Endothelial cell (in vitro differentiated cells): ENCODE measurements around the gene TMEM115. TPM values are rescaled to one million over a fixed set of nuclear protein-coding genes. Genes with fewer than 3 reads are reported as not detected.

Experiments used
- DNase-seq: peaks from one replicate; pipeline ENCODE4 v3.0.0; 2021; ENCODE audit warnings: low spot score
- H3K27ac Mint-ChIP-seq: one replicate; pipeline ENCODE4 v1.8.0; 2021; ENCODE audit warnings: mixed read lengths, inconsistent platforms; ENCODE audit not compliant: unreplicated experiment
- H3K27me3 Mint-ChIP-seq: one replicate; pipeline ENCODE4 v1.8.0; 2021; ENCODE audit warnings: mild to moderate bottlenecking, moderate library complexity, mixed read lengths, inconsistent platforms; ENCODE audit not compliant: unreplicated experiment
- H3K36me3 Mint-ChIP-seq: one replicate; pipeline ENCODE4 v1.8.0; 2021; ENCODE audit warnings: mild to moderate bottlenecking, low read depth, mixed read lengths, inconsistent platforms; ENCODE audit not compliant: unreplicated experiment
- H3K4me1 Mint-ChIP-seq: one replicate; pipeline ENCODE4 v1.8.0; 2021; ENCODE audit warnings: mild to moderate bottlenecking, mixed read lengths, inconsistent platforms; ENCODE audit not compliant: unreplicated experiment
- H3K4me3 Mint-ChIP-seq: one replicate; pipeline ENCODE4 v1.8.0; 2021; ENCODE audit warnings: mild to moderate bottlenecking, mixed read lengths, inconsistent platforms; ENCODE audit not compliant: unreplicated experiment
- H3K9me3 Mint-ChIP-seq: one replicate; pipeline ENCODE4 v1.8.0; 2021; ENCODE audit warnings: mixed read lengths, inconsistent platforms; ENCODE audit not compliant: unreplicated experiment
- CTCF ChIP-seq: fragments of 200-600 bp; sonication (generic); IDR thresholded peaks from one replicate; pipeline ENCODE4 v1.5.0; 2021; ENCODE audit warnings: antibody characterized with exemption; ENCODE audit not compliant: unreplicated experiment
- total RNA-seq: library from RNA; stranded (reverse); fragmentation: NEBNext Ultra II Directional; extraction: Animal tissue kit (Norgen Biotek cat#: 25700); gene quantifications from one replicate; pipeline ENCODE4 v1.2.1, GENCODE V29; 2021; ENCODE audit not compliant: unreplicated experiment

TMEM115 gene
- total RNA-seq, 1 donor from 2014 or later = 44.9 TPM

- no peak for TF ChIP-seq CTCF
- Mint-ChIP-seq H3K4me1 (peaks cover 6% of the 10 kb centered on the region), H3K27ac (no peak overlapping the region), H3K27me3 (peaks cover 6% of the 10 kb centered on the region), H3K4me3 (no peak overlapping the region), H3K9me3 (no peaks in the 10 kb centered on the region), H3K36me3 (no peaks in the 10 kb centered on the region)
- DNase-seq = no peak
Measured at GRCh38 chr3:50396502-50396901, 37.2 kb upstream of the TMEM115 start.

GRCh38 chr3:50395070-50395860 lies 35.9 kb upstream of the TMEM115 start:
- Mint-ChIP-seq H3K4me1 (peaks cover 6% of the 10 kb centered on the region), H3K27me3 (peaks cover 6% of the 10 kb centered on the region), H3K4me3 (no peak overlapping the region), H3K36me3 (no peaks in the 10 kb centered on the region), H3K9me3 (no peaks in the 10 kb centered on the region), H3K27ac (no peak overlapping the region)
- DNase-seq = no peak
- no peak for TF ChIP-seq CTCF

GRCh38 chr3:50393061-50393460 lies 33.7 kb upstream of the TMEM115 start:
- no peak for TF ChIP-seq CTCF
- no peaks in the 10 kb centered on the region for H3K36me3 Mint-ChIP-seq
- no peak overlapping the region for H3K4me3 Mint-ChIP-seq
- H3K4me1 Mint-ChIP-seq = peaks cover 6% of the 10 kb centered on the region
- no peak overlapping the region for H3K27ac Mint-ChIP-seq
- H3K9me3 Mint-ChIP-seq = no peaks in the 10 kb centered on the region
- no peak for DNase-seq
- H3K27me3 Mint-ChIP-seq = peaks cover 6% of the 10 kb centered on the region

- Mint-ChIP-seq H3K4me3 (no peak overlapping the region), H3K36me3 (no peaks in the 10 kb centered on the region), H3K4me1 (peaks cover 6% of the 10 kb centered on the region), H3K27ac (no peak overlapping the region), H3K9me3 (no peaks in the 10 kb centered on the region), H3K27me3 (peaks cover 6% of the 10 kb centered on the region)
- TF ChIP-seq CTCF = no peak
- DNase-seq = no peak
Measured at GRCh38 chr3:50392101-50392715, 32.9 kb upstream of the TMEM115 start.
